Pulmonary artery endothelial cell (primary cell): ENCODE measurements around the gene ASIC4. TPM values are rescaled to one million over a fixed set of nuclear protein-coding genes. Genes with fewer than 3 reads are reported as not detected.

Experiments
- DNase-seq: peaks from one replicate; pipeline ENCODE4 v3.0.0-alpha.2; 2011; ENCODE audit warnings: low read depth, low spot score
- total RNA-seq: library from RNA; depleted of rRNA; stranded (reverse); fragments of >200 nt; gene quantifications from 2 replicates; pipeline ENCODE4 v1.2.3, GENCODE V29; 2014

ASIC4 gene
- total RNA-seq, 1 donor from 2014 or later, result not detected

DNA sequence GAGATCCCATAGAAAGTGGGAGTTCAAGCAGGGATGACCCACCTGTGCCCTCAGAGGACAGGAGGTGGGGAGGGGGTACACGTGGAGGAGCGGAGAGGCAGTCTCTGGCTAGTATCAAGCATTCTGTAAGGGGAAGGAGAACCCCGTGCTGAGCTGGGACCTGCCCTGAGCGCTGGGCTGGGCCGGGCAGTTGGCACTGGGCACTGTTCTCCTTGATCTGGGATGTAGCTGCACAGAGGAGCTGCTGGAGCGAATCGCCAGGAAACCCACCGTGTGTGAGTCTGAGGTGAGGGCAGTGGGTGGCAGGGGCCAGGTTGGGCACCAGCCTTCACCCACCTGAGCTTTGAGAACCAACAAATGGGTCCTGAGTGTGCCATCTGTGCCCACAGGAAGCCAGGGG, 35.4 kb upstream of the ASIC4 start:
- no peak for DNase-seq

DNA sequence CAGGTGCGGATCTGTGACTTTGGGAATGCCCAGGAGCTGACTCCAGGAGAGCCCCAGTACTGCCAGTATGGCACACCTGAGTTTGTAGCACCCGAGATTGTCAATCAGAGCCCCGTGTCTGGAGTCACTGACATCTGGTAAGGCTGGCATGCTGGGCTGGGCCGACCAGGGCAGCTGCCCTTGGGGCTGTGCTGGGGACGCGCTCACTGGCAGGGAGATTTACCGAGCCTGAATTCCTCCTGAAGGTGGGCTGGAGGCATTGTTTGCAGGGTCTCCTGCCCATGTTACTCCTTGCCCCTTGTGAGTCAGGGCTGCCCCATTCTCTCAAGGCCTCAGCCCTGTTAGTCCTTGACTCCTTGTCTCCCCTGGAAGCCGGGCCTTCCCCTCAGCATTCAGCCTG, 34.3 kb upstream of the ASIC4 start:
- no peak for DNase-seq

DNA sequence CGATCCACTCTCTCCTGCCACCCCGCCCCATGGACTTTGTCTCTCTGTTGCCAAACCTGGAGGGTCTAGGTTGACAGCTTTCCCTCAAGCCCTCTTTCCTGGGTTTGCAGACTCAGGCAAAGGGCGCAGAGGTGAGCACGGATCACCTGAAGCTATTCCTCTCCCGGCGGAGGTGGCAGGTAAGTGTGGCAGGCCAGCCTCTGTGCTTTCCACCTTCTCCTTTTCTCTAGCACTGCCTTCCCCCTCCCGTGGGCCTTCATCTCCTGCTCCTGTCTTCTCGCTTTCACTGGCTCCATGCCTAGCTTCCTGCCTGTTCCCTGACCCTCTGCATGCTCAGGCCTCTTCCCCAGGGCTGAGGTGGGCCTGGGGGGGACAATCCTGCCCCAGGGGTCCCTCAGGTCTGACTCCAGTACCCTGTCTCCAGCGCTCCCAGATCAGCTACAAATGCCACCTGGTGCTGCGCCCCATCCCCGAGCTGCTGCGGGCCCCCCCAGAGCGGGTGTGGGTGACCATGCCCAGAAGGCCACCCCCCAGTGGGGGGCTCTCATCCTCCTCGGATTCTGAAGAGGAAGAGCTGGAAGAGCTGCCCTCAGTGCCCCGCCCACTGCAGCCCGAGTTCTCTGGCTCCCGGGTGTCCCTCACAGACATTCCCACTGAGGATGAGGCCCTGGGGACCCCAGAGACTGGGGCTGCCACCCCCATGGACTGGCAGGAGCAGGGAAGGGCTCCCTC, 31.4 kb upstream of the ASIC4 start:
- DNase-seq, result no peak

DNA sequence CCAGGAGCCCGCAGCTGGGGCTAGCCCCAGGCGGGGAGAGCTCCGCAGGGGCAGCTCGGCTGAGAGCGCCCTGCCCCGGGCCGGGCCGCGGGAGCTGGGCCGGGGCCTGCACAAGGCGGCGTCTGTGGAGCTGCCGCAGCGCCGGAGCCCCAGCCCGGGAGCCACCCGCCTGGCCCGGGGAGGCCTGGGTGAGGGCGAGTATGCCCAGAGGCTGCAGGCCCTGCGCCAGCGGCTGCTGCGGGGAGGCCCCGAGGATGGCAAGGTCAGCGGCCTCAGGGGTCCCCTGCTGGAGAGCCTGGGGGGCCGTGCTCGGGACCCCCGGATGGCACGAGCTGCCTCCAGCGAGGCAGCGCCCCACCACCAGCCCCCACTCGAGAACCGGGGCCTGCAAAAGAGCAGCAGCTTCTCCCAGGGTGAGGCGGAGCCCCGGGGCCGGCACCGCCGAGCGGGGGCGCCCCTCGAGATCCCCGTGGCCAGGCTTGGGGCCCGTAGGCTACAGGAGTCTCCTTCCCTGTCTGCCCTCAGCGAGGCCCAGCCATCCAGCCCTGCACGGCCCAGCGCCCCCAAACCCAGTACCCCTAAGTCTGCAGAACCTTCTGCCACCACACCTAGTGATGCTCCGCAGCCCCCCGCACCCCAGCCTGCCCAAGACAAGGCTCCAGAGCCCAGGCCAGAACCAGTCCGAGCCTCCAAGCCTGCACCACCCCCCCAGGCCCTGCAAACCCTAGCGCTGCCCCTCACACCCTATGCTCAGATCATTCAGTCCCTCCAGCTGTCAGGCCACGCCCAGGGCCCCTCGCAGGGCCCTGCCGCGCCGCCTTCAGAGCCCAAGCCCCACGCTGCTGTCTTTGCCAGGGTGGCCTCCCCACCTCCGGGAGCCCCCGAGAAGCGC, 30.6 kb upstream of the ASIC4 start:
- DNase-seq, result no peak

DNA sequence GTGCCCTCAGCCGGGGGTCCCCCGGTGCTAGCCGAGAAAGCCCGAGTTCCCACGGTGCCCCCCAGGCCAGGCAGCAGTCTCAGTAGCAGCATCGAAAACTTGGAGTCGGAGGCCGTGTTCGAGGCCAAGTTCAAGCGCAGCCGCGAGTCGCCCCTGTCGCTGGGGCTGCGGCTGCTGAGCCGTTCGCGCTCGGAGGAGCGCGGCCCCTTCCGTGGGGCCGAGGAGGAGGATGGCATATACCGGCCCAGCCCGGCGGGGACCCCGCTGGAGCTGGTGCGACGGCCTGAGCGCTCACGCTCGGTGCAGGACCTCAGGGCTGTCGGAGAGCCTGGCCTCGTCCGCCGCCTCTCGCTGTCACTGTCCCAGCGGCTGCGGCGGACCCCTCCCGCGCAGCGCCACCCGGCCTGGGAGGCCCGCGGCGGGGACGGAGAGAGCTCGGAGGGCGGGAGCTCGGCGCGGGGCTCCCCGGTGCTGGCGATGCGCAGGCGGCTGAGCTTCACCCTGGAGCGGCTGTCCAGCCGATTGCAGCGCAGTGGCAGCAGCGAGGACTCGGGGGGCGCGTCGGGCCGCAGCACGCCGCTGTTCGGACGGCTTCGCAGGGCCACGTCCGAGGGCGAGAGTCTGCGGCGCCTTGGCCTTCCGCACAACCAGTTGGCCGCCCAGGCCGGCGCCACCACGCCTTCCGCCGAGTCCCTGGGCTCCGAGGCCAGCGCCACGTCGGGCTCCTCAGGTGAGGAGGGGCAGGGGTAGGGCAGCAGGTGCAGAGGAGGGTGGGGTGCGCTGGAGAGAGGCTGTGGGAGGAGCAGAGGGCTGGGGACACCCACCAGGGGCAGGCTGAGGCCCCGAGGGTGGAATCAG, 29.7 kb upstream of the ASIC4 start:
- no peak for DNase-seq

DNA sequence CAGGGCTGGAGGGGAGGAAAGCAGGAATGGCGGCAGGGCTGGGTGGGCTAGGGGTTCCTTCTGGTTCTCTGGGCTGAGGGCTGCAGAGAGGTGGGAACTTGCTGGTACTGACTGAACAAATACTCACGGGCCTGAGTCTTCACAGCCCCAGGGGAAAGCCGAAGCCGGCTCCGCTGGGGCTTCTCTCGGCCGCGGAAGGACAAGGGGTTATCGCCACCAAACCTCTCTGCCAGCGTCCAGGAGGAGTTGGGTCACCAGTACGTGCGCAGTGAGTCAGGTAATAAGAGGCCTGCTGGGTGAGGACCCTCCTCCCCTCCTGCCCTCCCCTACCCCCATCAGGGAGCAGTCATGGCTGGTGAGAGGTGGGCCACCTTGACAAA, 29.1 kb upstream of the ASIC4 start:
- no peak for DNase-seq

DNA sequence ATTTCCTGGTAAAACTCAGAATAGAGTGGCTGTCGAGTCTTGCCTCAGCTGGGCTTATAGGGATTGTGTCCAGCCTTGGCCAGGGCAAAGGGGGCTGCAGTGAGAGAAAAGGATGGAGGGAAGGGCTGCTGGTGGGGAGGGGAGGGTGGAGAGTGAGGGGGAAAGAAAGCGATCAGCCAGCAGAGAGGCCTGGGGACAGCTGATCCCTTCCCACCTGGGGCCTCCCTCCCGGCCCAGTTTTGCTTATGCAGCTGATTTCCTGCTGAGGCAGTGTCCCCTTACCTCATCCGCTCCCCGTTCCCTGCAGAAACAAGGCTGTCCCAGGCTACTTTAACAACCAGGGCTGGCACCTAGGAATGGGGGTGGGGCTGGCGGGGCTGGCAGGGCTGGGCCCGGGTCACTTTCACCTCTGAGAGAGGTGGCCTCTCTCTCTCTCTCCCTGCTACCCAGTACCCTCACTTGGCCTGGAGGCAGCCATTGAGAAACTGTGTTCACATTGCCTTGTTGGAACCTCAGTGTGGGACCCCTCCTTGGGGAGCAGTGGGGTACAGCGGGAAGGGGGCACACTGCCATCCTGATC, 27.8 kb upstream of the ASIC4 start:
- DNase-seq, result no peak

DNA sequence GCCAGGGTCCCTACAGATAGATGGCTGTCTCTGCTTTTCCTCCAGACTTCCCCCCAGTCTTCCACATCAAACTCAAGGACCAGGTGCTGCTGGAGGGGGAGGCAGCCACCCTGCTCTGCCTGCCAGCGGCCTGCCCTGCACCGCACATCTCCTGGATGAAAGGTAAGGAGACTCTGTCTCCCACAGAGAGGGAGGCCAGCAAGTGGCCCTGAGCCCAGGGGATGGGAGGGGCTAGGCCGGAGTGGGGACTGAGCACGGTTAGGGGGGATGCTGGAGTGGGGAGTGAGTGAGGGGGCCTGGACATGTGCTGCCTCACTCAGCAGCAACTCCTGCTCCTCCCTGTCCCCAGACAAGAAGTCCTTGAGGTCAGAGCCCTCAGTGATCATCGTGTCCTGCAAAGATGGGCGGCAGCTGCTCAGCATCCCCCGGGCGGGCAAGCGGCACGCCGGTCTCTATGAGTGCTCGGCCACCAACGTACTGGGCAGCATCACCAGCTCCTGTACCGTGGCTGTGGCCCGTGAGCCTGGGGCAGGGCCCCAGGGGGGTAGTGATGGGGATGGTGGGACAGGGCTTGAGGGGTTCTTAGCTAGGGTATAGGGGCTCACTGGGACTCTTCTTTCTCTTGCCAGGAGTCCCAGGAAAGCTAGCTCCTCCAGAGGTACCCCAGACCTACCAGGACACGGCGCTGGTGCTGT, 26.0 kb upstream of the ASIC4 start:
- DNase-seq, result no peak

DNA sequence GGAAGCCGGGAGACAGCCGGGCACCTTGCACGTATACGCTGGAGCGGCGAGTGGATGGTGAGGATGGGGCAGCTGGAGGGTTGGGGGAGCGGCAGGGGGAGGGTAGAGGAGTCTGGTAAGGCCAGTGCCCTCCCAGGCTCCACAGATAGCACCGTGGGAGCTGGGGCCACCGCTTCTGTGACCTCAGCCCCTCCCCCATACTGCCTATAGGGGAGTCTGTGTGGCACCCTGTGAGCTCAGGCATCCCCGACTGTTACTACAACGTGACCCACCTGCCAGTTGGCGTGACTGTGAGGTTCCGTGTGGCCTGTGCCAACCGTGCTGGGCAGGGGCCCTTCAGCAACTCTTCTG, 25.5 kb upstream of the ASIC4 start:
- DNase-seq, result no peak

DNA sequence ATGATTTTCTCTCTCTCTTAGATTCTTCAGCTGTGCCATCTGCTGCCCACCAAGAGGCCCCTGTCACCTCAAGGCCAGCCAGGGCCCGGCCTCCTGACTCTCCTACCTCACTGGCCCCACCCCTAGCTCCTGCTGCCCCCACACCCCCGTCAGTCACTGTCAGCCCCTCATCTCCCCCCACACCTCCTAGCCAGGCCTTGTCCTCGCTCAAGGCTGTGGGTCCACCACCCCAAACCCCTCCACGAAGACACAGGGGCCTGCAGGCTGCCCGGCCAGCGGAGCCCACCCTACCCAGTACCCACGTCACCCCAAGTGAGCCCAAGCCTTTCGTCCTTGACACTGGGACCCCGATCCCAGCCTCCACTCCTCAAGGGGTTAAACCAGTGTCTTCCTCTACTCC, 25.0 kb upstream of the ASIC4 start:
- DNase-seq, result no peak

DNA sequence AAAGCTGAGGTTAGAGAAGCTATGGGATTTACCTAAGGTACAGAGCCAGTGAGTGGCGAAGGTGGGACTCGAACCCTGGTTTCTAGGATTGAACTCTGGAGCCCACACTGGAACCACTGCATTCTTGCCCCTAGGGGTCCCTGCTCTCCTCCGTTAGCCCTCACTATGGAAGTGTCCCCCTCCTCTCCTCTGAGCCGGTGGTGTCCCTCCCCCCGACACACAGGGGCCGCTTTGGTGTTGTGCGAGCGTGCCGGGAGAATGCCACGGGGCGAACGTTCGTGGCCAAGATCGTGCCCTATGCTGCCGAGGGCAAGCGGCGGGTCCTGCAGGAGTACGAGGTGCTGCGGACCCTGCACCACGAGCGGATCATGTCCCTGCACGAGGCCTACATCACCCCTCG, 24.1 kb upstream of the ASIC4 start:
- DNase-seq, result no peak

DNA sequence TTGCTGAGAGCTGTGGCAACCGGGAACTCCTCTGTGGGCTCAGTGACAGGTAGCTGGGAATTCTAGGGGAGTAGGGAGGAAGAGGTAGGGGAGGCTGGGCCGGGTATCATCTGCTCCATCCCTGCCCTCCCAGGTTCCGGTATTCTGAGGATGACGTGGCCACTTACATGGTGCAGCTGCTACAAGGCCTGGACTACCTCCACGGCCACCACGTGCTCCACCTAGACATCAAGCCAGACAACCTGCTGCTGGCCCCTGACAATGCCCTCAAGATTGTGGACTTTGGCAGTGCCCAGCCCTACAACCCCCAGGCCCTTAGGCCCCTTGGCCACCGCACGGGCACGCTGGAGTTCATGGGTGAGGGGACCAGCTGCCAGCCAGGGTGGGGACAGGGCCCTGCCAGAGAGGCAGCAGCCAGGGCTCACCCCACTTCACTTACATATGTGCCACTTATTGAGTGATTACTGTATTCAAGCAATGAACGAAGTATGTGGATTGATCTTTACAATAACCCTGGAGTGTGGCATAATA, 23.6 kb upstream of the ASIC4 start:
- DNase-seq, result no peak

DNA sequence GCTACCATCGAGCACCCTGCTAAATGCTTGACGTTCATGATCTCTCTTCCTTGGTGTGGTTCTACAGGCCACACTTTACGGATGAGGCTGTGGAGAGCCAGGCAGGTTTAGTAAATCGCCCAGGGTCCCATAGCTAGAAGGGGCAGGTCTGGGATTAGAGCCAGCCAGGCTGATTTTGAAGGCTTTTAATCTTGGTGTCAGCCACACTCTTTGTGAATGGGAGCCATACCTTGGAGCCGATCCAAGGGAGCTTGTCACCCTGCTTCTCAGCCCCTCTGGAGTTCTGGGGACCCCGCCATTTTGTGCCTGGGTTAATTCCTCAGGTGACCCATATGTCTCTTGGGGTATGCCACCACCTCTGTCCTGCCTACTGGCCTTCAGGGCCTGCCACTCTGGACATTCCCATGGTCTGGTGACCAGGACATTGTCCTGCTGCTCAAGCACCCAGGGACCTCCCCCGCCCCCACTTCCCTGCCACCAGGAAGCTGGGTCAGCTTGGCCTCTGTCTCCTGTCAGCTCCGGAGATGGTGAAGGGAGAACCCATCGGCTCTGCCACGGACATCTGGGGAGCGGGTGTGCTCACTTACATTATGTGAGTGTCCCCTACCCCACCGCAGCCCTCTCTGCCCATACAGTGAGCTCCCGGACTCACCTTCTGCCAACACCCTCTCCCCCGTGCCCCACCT, 22.9 kb upstream of the ASIC4 start:
- no peak for DNase-seq

DNA sequence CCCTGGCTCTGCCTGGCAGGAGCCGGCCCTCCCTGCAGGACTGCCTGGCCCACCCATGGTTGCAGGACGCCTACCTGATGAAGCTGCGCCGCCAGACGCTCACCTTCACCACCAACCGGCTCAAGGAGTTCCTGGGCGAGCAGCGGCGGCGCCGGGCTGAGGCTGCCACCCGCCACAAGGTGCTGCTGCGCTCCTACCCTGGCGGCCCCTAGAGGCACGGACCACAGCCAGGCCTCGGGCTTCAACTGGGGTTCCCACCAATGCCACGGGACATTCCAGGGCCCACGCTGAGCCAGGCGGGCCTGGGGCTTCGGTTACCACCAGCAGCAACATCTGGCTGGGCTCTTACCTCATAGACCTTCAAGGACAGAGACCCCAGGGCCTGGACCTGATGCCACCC, 21.7 kb upstream of the ASIC4 start:
- DNase-seq, result no peak

DNA sequence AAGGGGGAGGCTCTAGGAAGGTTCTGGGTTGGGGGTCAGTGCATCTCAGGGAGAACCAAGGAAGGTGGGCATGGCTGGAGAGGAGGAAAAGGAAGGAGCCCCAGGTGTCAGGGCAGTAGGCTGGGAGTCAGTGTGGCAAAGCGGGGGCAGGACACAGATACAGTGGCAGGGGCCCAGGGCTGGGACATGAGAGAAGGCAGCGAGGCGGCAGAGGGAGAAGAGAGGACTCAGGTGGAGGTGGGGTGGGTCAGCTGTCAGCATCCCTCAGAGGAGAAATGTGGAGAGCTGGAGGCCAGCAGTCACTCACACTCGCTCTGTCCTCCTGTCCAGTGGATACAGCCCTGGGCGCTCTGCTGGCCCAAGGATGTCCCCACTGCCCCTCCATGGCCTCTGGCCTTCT, 21.2 kb upstream of the ASIC4 start:
- no peak for DNase-seq

DNA sequence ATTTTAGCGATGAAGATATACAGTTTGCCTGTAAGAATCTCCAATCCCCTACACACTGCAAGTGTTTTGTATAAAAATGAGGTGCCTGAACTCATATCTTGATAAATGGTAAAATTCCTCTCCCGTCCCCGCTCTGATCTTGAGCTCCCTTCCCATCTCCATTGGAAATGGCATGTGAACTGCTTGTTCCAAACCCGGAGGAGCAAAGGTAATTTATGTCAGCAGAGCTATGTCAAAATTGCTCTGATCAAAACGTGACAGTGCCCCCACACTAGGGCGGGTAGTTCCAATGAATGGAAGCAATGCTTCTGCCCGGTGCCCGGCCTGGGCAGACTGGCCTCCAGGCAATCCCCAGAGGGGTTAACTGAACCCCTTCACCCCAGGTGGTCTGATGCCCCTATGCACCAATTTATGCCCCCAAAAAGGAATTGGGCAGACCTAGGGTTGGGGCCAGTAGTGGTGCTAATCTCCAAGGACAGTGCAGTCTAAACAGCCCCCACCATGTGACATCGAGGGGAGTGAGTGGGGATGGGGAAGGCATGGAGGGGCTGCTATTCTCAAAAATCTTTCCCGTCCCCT, 19.2 kb upstream of the ASIC4 start:
- DNase-seq, result no peak

DNA sequence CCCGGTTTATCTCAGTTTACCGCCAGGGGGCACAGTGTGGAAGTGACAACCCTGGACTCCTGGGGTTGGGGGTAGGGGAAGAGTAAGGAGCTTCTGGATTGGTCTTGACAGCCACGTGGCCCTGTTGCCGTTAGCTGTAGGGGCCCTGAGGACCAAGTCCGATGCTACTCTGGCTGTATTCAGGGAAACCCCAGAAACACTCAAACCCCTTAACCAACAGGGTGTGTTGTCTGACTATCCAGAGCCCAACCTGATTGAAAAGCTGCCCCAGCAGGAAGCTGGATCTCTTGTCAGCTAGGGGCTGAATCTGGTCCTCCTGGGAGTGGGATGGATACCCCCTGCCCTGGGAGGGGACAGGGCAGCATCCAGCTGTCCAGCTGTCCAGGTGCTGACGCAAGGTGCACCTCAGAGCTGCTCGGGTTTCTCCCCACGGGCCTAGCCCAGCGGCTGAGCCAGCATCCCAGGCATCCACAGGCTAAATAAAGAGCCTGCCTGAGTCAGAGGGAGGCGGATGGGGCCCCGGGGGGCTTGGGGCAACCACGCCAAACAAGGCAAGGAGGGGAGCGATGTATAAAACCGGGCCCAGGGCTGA, 18.7 kb upstream of the ASIC4 start:
- DNase-seq, result peak; percentile 32

DNA sequence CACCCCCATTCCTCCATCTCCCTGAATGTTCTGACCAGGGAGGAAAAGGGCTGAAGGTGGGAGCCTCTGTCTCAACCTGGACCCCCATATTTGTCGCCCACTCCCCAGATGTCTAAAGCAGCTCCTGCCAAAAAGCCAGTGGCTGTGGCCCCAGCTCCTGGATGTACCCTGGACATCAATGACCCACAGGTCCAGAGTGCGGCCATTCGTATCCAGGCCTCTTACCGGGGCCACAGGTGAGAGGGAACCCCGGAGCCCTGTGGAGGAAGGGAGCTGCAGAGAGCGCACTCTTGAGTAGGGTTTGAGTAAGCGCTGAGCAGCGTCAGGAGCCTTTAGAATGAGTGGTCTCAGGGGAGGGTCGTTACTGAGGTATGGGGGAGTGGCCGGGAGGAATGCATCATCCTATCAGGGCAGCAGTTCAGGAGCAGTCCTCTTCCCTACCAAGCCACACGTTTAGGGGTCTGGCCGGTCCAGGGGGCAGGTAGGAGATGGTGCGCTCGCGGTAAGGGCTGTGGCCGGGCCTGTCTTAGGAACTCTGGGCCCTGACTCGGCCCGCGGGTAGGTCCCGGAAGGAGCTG, 17.9 kb upstream of the ASIC4 start:
- DNase-seq, result no peak

DNA sequence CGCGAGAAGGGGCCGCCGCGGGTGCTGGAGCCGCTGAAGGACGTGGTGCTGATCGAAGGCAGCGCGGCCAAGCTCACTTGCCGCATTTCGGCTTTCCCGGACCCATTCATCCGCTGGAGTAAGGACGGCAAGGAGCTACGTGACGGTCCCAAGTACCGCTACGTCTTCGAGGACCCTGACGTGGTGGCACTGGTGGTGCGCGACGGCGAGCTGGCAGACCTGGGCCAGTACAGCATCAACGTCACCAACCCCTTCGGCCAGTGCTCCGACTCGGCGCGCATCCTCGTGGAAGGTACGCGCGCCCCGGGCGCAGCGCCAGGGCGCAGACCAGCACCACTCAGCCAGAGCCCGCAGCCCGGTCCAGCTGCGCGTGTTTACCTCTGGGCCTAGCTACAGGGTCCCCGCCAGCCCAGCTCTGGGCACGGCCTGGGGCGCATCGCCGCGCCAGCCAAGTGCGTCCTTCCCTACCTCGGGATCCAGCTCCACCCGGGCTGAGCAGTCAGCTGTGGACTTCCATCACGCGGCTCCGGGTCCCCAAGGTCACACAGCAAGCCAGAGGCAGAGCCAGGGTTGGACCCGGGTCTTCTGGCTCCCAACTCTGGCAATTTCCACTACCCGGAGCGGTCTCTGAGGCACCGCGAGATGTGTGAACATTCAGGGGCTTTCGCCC, 17.3 kb upstream of the ASIC4 start:
- DNase-seq, result no peak
